ENCODE results near the gene TSACC. TPM values are rescaled to one million over a fixed set of nuclear protein-coding genes. Genes with fewer than 3 reads are reported as not detected.

TSACC gene
- total and polyA plus RNA-seq, 9 of the 15 experiments (the other 6 are each of a cell fraction or from before 2014, with no cell fraction given): 0.45 to 7.4 (median 2.6) TPM

DNA sequence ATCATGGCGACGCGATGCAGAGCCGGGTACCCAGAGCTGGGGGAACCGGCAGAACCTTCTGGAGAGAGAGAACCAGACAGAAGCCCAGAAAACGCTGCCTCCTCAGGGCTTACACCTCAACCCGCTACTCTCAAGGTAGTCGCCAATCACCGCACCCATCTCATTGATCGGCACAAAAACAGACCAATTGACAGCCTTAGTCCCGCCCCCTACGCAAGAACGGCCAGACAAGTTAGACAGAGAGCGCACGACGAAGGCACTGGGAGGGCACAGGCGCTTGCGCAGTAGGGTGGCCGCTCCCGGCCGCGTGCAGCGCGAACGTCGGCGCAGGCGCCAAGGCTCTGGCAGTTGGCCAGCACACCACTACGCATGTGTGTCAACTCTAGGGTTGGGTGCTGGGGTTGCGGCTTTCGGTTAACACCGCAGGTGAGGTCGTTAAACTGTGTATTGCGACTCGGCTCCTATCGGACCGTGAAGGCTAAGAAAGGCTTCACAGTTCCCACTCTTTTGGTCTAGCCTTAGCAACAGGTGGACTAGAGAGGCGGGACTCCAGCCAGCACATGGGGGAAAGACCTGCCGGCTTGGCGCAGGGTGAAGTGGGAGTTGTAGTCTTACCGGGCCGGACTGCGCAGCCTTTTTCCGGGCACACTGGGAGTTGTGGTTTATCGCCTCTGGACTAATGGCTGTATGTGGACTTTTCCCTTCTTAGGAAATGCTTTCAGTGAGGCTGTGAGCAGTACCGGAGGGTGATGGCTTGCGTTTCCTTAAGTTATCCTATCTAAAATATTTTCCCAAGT lies at the start of gene TSACC, which contains the start of gene CCT3 (continued):
- TF ChIP-seq SIX5 (IDR thresholded peaks at IDR 0.05; ENCODE audit: borderline replicate concordance in 1 of 2, insufficient read depth in 1 of 2, low read depth in 1 of 2, low read length in 2 of 2) (peak; percentile 83 to 89), DACH1 (IDR thresholded peaks at IDR 0.05; ENCODE audit: partially characterized antibody) (no peak), TOE1 (IDR thresholded peaks at IDR 0.05; ENCODE audit: borderline replicate concordance) (no peak), TOE1 (CRISPR knock-in tag; IDR thresholded peaks at IDR 0.05; ENCODE audit: borderline replicate concordance, low read depth) (no peak), ZNF79 (CRISPR knock-in tag; IDR thresholded peaks at IDR 0.05; ENCODE audit: low read depth) (no peak), RBM25 (IDR thresholded peaks at IDR 0.05; ENCODE audit: low read depth, low read length, severe bottlenecking) (peak; percentile 88), SMC3 (conservative IDR thresholded peaks at IDR 0.05; ENCODE audit: insufficient read depth, low read depth, low read length) (no peak), TAF9B (IDR thresholded peaks at IDR 0.05; ENCODE audit: partially characterized antibody) (peak; percentile 78), KLF1 (tag; IDR thresholded peaks at IDR 0.05) (no peak), ZNF239 (CRISPR knock-in tag; IDR thresholded peaks at IDR 0.05) (no peak; the same call in 1 of the 2 replicates), DMBX1 (CRISPR knock-in tag; IDR thresholded peaks at IDR 0.05; ENCODE audit: borderline replicate concordance) (no peak), POU5F1 (IDR thresholded peaks at IDR 0.05; ENCODE audit: borderline replicate concordance, low read depth, low read length, partially characterized antibody) (peak; percentile 62), MXI1 (IDR thresholded peaks at IDR 0.05; ENCODE audit: low read depth, low read length) (peak; percentile 72; the same call in 1 of the 2 replicates), ZFPM2 (CRISPR knock-in tag; IDR thresholded peaks at IDR 0.05) (no peak), ZNF184 (CRISPR knock-in tag; IDR thresholded peaks at IDR 0.05) (no peak), FOXA1 (IDR thresholded peaks at IDR 0.05; ENCODE audit: borderline replicate concordance) (no peak), KLF6 (CRISPR knock-in tag; IDR thresholded peaks at IDR 0.05; ENCODE audit: borderline replicate concordance) (no peak; the same call in 1 of the 2 replicates), ADNP (tag; IDR thresholded peaks at IDR 0.05) (no peak)
- TF ChIP-seq, protein P1, sequence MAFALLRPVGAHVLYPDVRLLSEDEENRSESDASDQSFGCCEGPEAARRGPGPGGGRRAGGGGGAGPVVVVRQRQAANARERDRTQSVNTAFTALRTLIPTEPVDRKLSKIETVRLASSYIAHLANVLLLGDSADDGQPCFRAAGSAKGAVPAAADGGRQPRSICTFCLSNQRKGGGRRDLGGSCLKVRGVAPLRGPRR (CRISPR knock-in tag; IDR thresholded peaks at IDR 0.05): no peak
- TF ChIP-seq, protein P2, sequence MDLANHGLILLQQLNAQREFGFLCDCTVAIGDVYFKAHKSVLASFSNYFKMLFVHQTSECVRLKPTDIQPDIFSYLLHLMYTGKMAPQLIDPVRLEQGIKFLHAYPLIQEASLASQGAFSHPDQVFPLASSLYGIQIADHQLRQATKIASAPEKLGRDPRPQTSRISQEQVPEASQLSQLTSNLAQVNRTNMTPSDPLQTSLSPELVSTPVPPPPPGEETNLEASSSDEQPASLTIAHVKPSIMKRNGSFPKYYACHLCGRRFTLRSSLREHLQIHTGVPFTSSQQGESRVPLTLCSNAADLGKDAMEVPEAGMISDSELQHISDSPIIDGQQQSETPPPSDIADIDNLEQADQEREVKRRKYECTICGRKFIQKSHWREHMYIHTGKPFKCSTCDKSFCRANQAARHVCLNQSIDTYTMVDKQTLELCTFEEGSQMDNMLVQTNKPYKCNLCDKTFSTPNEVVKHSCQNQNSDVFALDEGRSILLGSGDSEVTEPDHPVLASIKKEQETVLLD (IDR thresholded peaks at IDR 0.05): peak; percentile 92
- TF ChIP-seq, protein P3, sequence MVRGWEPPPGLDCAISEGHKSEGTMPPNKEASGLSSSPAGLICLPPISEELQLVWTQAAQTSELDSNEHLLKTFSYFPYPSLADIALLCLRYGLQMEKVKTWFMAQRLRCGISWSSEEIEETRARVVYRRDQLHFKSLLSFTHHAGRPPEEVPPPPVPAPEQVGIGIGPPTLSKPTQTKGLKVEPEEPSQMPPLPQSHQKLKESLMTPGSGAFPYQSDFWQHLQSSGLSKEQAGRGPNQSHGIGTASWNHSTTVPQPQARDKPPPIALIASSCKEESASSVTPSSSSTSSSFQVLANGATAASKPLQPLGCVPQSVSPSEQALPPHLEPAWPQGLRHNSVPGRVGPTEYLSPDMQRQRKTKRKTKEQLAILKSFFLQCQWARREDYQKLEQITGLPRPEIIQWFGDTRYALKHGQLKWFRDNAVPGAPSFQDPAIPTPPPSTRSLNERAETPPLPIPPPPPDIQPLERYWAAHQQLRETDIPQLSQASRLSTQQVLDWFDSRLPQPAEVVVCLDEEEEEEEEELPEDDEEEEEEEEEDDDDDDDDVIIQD (CRISPR knock-in tag; IDR thresholded peaks at IDR 0.05): no peak
- TF ChIP-seq, protein P4, sequence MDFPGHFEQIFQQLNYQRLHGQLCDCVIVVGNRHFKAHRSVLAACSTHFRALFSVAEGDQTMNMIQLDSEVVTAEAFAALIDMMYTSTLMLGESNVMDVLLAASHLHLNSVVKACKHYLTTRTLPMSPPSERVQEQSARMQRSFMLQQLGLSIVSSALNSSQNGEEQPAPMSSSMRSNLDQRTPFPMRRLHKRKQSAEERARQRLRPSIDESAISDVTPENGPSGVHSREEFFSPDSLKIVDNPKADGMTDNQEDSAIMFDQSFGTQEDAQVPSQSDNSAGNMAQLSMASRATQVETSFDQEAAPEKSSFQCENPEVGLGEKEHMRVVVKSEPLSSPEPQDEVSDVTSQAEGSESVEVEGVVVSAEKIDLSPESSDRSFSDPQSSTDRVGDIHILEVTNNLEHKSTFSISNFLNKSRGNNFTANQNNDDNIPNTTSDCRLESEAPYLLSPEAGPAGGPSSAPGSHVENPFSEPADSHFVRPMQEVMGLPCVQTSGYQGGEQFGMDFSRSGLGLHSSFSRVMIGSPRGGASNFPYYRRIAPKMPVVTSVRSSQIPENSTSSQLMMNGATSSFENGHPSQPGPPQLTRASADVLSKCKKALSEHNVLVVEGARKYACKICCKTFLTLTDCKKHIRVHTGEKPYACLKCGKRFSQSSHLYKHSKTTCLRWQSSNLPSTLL (IDR thresholded peaks at IDR 0.05): no peak

Data from K562 (cell line).